Activated CD8-positive, alpha-beta memory T cell treated with anti-CD3 and anti-CD28 coated beads for 36 hours (primary cell): ENCODE data around the gene GGT5. TPM values are rescaled to one million over a fixed set of nuclear protein-coding genes. Genes with fewer than 3 reads are reported as not detected.

Experiments
- CTCF ChIA-PET: fragments of 350-600 bp; sonication (Branson Sonifier 250); formaldehyde crosslinking; loops from one replicate; lab custom pipeline; 2021; ENCODE audit warnings: antibody characterized with exemption; lab: Charles Lee
- POLR2A ChIA-PET: fragments of 350-600 bp; sonication (Branson Sonifier 250); formaldehyde crosslinking; loops from one replicate; lab custom pipeline; 2021; ENCODE audit warnings: antibody characterized with exemption; lab: Charles Lee
- total RNA-seq, 2 experiments: library from RNA; stranded (reverse); gene quantifications; one replicate each; pipeline ENCODE4 v1.2.3, GENCODE V29; 2021

GGT5 gene
- total RNA-seq, 2 experiments from 2014 or later: not detected

DNA sequence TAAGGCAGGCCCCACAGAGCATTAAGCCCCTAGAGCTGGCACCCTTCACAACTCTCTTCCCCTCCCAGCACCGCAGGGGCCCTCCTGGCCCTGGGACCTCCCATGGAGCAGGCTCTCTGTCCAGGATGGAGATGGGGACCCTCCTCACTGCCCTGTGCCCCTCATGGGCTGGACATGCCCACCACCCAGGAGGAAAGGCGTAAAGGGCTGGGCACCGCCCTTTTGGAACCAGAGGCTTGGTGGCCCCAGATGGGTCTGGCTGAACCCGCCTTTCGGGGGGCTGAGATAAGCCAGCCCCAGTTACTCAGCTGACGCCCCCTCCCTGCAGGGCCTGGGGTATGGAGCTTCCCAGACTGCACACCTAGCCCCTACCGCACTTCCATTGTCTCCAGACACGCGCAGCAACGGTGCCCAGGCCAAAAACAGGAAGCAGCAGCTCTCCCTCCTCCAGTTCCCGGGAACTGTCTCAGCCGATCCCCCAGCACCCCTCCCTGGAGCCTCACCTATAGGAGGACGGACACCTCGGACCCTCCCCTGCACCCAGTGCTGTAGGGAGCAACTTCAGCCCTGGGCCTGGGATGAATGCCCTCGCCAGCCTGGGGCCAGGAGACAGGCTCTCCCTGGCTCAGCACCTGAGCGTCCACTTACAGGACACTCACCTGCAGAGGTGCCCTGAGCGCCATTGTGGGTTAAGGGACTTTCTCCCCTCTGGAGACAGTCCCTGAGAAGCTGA is 65.2 kb downstream of the GGT5 start:
- ChIA-PET POLR2A (no interaction called here), CTCF (interaction anchor here (0.9 kb wide), 1 partner anchor 169 kb away, joined by 3 read pairs; no protein-coding TSS in a partner anchor)

DNA sequence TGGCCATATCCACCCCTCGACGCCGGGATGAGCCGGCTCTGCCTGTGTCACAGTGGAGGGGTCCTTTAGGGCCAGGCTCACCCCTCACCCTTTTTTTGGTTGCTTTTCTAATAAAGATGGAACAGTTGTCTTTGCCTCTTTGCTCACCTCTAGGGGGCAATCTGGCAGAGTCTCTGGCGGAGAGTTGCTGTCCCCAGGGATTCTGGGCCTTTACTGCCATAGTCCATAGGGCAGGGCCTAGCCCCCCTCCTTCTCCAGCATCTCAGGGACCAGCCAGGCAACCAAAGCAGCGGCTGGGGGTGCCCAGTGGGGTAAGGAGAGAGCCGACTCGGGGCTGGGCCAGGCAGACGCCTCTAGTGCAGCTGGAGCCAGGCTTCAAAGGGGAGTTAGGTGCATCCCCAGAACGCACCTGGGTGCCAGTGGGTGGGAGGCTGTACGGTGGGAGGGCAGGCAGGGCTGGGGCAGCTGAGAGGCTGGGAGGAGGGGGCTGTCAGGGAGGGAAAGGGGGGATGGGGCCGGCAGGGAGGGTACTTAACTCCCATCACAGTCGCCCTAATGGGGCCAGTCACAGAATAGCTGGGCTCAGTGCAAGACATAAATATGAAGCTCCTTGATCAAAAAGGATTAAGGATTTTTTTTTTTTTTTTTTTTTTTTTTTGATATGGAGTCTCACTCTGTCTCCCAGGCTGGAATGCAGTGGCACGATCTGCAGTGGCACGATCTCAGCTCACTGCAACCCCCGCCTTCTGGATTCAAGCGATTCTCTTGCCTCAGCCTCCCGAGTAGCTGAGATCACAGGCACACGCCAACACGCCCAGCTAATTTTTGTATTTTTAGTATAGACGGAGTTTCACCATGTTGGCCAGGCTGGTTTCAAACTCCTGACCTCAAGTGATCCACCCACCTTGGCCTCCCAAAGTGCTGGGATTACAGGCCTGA is 66.1 kb downstream of the GGT5 start:
- ChIA-PET CTCF (interaction anchor here (0.9 kb wide), 1 partner anchor 168 kb away, joined by 3 read pairs; no protein-coding TSS in a partner anchor), POLR2A (no interaction called here)

DNA sequence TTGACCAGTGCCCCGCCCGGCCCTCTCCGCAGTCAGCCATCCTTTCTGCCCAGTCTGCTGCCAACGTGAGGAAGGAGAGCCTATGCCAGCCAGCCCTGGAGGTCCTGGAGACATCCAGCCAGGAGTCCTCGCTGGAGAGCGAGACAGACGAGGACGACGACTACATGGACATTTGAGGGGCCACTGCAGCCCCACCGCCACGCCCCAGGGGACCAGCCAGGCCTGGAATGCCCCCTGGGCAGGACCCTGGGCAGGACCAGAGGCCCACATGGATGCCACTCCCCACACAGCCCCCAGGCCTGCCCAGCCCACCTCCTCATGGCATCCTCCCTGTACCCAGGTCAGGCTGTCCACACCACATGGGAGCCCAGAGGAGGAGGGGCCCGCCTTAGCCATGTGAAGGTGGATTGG is 66.9 kb downstream of the GGT5 start:
- POLR2A ChIA-PET: no interaction called here
- CTCF ChIA-PET: interaction anchor here (1.4 kb wide), 1 partner anchor 45 kb away, joined by 3 read pairs; no protein-coding TSS in a partner anchor

DNA sequence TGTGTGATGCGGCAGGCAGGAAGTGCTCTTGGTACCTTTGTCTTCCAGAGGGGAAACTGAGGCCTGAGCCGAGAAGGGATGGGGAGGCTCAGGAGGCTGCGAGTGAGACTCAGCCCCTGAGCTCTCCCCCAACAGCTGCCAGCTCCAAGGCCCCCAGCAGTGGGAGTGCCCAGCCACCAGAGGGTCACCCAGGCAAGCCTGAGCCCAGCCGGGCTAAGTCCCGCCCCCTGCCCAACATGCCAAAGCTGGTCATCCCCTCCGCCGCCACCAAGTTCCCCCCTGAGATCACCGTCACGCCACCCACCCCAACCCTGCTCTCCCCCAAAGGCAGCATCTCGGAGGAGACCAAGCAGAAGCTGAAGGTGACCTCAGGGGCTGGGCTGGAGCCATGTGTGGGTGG is 67.4 kb downstream of the GGT5 start:
- CTCF ChIA-PET: interaction anchor here (1.4 kb wide), 1 partner anchor 44 kb away, joined by 3 read pairs; no protein-coding TSS in a partner anchor
- POLR2A ChIA-PET: no interaction called here

DNA sequence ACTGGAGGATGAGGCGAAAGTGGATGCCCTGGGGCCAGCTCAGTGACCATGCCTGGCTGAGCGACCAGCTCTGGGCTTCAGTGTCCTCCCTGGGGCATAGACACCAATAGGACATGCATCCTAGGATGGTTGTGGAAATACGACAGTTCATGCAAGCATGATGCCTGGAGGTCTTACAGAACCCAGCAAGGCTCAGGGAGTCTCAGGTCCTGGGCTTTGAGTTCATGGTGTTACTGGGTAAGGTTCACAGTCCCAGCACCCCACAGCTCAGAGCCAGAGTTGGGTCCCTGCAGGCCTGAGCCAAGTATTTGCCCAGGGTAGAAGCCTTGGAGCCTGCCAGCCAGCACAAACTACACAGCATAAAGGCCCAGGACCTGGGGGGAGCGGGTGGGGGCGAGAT is 67.8 kb downstream of the GGT5 start:
- POLR2A ChIA-PET: no interaction called here
- CTCF ChIA-PET: interaction anchor here (1.4 kb wide), 1 partner anchor 44 kb away, joined by 3 read pairs; no protein-coding TSS in a partner anchor

DNA sequence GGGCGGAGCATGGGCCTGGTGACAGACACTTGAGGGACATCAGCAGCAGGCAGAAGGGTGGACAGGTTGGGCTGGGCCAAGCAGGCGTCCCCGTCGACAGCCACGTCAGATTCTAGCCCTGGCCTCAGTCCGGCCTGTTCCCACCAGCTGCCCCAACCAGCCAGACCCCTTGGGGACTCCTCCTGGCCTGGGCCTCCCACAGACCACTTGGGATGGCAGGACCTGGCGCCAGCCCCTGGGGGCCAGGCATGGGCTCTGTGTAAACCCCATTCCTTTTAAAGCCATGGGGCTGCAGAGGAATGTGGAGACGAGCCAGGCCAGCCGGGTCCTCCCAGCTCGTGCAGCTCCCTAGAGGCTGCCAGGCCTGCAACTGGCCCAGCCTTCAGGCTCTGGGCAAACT is 68.3 kb downstream of the GGT5 start:
- CTCF ChIA-PET: interaction anchor here (1.4 kb wide), 1 partner anchor 43 kb away, joined by 3 read pairs; no protein-coding TSS in a partner anchor

DNA sequence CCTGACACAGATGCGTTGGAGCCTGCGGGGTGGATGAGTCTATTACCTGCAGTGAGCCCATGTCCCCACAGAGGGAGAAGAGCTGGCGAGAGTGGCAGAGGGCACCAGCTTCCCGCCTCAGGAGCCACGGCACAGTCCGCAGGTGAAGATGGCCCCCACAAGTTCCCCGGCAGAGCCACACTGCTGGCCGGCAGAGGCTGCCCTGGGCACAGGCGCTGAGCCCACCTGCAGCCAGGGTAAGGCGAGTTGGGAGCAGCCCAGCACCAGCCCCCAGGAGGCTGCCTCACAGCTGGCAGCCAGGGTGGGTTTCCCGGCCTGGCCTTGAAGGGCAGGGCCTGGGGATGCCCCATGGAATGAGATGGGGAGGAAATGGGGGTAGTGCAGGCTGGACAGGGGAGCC is 68.8 kb downstream of the GGT5 start:
- CTCF ChIA-PET: interaction anchor here (0.9 to 2.4 kb wide), 3 partner anchors 16 to 67 kb away, joined by 5 to 11 read pairs (median 6); no protein-coding TSS in a partner anchor
- POLR2A ChIA-PET: no interaction called here

More for the DNA sequence above, 68.3 kb downstream of the GGT5 start:
- POLR2A ChIA-PET: no interaction called here

DNA sequence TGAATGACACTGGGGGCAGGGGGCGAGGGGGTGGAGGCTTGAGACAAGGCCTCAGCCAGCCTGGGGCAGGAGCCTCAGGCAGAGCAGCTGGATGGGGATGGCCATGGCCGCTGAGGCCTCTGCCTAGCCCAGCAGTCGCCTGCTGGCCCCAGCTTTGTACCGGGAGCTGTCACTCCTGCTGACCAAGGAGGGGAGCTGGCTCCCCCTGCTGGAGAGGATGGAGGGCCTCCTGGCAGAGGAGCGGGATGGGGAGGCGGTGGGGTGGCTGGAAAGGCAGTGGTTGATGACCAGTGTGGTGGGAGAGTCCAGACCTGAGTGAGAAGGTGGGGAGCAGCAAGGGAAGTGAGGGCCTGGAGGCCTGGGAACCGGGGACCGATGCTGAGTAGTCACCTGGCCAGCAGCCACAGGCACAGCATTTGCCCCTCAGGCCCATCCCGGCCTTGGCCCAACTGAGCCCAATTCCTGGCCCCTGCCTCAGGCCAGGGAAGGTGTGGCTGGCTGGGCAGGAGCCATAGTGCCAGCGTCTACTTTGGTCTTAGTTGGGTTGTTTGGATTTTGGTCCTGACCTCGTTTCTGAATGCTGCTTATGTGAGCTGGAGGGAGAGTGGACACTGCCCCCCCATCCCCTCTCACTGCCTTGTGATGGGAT is 69.6 kb downstream of the GGT5 start:
- POLR2A ChIA-PET: no interaction called here

DNA sequence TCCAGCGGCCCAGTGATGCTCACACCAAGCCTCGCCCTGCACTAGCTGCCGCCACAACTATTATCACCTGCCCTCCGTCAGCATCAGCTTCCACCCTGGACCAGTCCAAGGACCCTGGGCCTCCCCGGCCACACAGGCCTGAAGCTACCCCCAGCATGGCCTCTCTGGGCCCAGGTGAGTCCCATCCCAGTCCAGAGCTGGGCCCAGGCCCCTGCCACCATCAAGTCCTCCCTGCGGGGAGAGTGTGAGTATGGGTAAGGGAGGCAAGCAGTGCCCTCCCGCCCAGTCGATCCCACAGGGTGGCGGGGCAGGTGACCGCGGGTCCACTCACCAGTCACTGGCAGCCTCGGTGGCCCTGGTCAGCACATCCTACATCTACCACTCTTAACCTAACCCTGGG is 73.1 kb downstream of the GGT5 start:
- CTCF ChIA-PET: interaction anchor here (1.1 kb wide), 1 partner anchor 14 kb away, joined by 3 read pairs; no protein-coding TSS in a partner anchor
- POLR2A ChIA-PET: no interaction called here

More for the DNA sequence above, 69.6 kb downstream of the GGT5 start:
- CTCF ChIA-PET: interaction anchor here (0.8 to 2.4 kb wide), 10 partner anchors 10 to 166 kb away, joined by 3 to 11 read pairs (median 4); no protein-coding TSS in a partner anchor

DNA sequence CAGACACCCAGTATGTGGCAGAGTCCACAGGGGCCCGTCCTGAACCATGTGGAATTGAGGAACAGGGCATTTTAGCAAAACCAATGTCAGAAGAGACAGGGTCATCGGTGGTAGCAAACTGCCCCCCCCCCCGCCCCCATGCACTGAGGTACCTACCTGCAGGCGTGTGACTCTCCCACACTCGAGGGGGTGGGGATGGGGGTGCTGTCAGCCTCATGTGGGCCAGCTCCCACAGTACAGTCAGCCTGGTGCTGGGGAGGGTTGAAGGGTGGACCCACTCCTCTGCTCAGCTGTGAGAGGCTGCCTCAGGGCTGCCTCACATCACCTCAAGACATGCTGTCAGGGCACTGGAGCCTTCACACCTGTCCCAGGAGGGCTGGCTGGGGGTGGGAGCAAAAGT is 74.2 kb downstream of the GGT5 start:
- ChIA-PET POLR2A (no interaction called here), CTCF (no interaction called here)

DNA sequence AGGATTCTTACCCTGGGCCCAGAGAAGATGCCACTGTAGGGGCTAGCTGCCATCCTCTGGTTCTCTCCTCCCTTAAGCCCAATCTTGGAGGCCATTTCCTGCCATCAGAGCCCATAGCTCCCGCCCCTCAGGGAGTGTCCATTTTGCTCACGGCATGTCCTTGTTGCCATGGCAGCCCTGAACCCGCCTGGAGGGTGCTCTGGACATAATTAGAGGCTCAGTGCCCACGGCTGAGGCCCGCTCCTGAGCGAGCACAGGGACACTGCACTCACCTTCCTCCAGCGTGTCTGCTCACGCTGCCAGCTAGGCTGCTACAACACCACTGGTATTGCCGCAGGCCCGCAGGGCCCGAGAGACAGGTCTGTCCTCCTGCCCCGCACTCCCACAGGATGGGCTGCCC is 74.7 kb downstream of the GGT5 start:
- ChIA-PET CTCF (no interaction called here), POLR2A (no interaction called here)

Other genes starting within 250 kb of the GGT5 start
- gene GSTT4, start 239.6 kb downstream of the GGT5 start, total RNA-seq: not detected
- gene CABIN1, start 233.8 kb downstream of the GGT5 start, total RNA-seq: 10 to 100 TPM; 71.0 to 73.1 TPM
- under 1 TPM; 0.42 to 0.53 TPM for gene SUSD2, start 63.6 kb downstream of the GGT5 start, total RNA-seq
- 10 to 100 TPM; 53.8 to 55.5 TPM for gene SPECC1L, start 25.7 kb upstream of the GGT5 start, total RNA-seq
- gene ADORA2A, start 182.5 kb upstream of the GGT5 start, total RNA-seq: 10 to 100 TPM; 39.8 to 41.7 TPM